Stimulated activated CD8-positive, alpha-beta memory T cell treated with anti-CD3 and anti-CD28 coated beads, Interleukin-7, amount 100 ng/mL, for 24 hours (primary cell): ENCODE measurements around the gene ABLIM3.
A peak's percentile ranks its signal among the peaks of the same experiment; 100 is the strongest.

ENCODE experiments used
- DNase-seq: peaks from one replicate; pipeline ENCODE4 v3.0.0-alpha.2; 2020; ENCODE audit warnings: low read depth

Gene ABLIM3

GRCh38 chr5:149141224-149141956 lies at the start of gene ABLIM3:
TSS of gene ABLIM3 (plus strand) at chr5:149141493. CDS start at chr5:149142096, 603 bp downstream.
- DNase-seq, result peak; percentile 38

DNA sequence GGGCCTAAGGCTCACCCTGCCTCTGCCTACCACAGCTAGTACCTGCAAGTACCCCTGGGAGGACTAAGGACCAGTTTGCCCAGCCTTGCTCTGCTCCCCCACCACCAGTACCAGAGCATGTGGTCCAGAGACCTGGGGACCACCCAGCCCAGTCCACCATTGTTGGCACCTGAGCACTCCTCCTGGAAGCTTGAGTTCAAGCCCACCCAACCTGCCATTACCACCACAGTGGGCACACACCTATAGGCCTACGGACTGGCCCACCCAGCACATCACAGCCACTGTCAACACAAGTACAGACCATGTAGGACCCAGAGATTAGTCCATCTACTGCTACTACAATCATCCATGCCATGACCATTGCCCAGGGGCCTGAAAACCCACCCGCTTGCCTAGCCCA lies 47.7 kb upstream of the ABLIM3 start:
- DNase-seq, result no peak

- no peak for DNase-seq
These were observed 46.3 kb upstream of the ABLIM3 start for GRCh38 chr5:149094996-149095395.

DNA sequence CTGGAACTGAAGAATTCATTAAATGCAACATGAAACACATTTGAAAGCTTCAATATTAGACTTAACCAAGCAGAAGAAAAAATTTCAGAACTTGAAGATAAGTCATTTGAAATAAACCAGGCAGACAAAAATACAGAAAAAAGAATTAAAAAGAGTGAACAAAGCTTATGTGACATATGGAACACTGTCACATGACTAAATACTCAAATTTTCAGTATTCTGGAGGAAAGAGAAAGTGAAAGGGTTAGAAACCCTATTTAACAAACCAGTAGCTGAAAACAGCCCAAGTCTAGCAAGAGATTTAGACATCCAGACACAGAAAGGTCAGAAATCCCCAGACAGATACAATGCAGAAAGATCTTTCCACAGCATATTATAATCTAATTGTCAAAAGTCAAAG lies 41.4 kb upstream of the ABLIM3 start:
- no peak for DNase-seq

GRCh38 chr5:149100331-149100730 lies 41.0 kb upstream of the ABLIM3 start:
- DNase-seq, result no peak

GRCh38 chr5:149108651-149109280 lies 32.5 kb upstream of the ABLIM3 start:
- DNase-seq, result no peak

DNA sequence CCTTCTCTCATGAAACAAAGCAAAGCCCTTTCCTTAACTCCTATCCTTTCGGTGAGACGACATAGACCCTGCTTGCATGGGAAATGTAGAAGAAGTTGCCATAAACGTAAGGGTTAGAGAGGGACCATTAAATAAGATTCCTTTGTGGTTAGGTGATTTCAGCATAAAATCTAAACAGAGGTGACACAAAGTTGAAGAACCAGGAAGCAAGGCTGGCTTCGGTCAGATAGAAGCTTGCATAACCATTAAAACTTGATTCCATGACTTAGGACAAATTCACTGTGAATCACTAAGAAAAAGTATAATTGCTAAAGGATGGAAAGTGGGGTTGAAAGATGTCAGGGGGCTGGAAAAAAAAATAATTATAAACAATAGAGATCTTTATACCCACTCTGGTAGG lies 30.9 kb upstream of the ABLIM3 start:
- no peak for DNase-seq

- DNase-seq, result no peak
These were observed 27.6 kb upstream of the ABLIM3 start for GRCh38 chr5:149113669-149114068.

GRCh38 chr5:149114403-149115312 lies 26.6 kb upstream of the ABLIM3 start:
- DNase-seq, result no peak

- no peak for DNase-seq
These were observed 23.3 kb upstream of the ABLIM3 start for GRCh38 chr5:149117970-149118369.

DNA sequence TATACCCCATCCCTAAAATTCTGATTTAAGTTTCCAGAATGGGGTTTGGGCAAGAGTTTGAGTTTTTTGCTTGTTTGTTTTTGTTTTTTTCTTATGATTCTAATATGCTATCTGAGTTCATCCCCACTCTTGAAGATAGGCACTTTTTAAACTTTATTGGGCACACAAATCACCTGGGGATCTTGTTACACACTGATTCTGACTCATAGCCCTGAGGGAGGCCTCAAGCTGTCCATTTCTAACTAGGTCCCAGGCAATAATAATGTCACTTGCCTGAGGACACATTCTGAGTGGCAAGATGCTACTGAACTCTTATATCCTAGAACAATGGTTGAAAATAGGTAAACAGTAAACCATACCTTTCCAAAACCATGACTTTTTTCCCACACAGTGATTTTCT lies 22.8 kb upstream of the ABLIM3 start:
- no peak for DNase-seq

DNA sequence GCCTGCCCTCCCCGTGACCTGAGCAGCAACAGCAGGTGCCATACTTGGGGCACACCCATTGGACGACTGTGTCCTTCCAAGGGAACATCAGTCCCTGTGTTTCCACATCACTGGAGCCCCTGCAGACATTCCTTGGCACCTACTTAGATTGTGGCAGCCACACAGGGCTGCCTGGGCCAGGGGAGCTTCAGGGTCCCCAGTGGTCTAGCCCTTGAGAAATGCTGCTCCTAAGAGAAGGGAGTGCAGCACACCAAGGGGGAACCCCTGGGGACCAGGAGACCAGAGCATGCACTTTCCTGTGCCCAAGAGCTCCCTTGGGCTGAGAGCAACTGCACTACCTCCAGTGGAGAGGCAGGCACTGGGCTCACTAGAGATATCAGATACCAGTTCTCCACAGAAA lies 20.1 kb upstream of the ABLIM3 start:
- DNase-seq, result no peak

GRCh38 chr5:149123211-149123610 lies 18.1 kb upstream of the ABLIM3 start:
- no peak for DNase-seq

GRCh38 chr5:149125386-149125891 lies 15.9 kb upstream of the ABLIM3 start:
- DNase-seq, result no peak

- DNase-seq, result no peak
These were observed 14.4 kb upstream of the ABLIM3 start for GRCh38 chr5:149126906-149127305.

- no peak for DNase-seq
These were observed 13.8 kb upstream of the ABLIM3 start for GRCh38 chr5:149127394-149127955.

GRCh38 chr5:149128023-149128875 lies 13.0 kb upstream of the ABLIM3 start:
- no peak for DNase-seq

- no peak for DNase-seq
These were observed 12.1 kb upstream of the ABLIM3 start for GRCh38 chr5:149129181-149129580.

DNA sequence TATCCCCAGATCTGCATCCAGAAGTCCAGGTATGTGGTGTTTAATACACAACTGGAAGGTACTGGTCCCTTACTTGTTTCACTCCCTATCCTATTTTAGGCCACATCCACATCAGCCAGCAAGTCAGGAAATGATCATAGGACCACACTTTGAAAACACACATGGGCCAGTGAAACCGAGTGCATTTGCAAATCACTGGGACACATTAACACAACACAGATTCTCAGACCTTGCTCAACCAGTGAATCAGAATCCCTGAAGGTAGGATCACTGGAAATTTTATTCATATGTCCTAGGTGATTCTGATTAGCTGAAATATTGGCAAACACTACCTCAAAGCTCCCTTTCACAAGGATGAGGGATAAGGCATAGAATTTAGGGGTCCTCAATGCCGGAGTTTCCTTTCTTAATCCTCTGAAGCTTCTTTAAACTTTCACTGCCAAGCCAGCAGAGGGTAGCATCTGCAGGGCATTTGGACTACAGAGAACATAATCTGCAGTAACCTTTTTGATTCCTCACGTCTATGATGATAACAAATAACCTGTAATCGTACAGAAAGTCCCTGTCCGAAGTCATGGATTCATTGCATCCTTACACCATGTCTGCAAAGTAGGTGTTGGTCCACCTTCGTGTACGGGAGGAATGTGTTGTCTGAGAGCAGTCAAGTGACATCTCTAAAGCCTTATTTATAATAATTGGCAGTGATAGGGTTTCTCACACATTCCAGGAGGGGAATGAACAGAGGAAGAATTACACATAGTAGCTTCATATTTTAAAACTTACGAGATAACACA lies 11.0 kb upstream of the ABLIM3 start:
- no peak for DNase-seq

- no peak for DNase-seq
These were observed 8.8 kb upstream of the ABLIM3 start for GRCh38 chr5:149132474-149132873.
